H9 (cell line): ENCODE measurements around the gene PLXND1. TPM values are rescaled to one million over a fixed set of nuclear protein-coding genes. Genes with fewer than 3 reads are reported as not detected.

Experiments used
- DNase-seq: peaks from one replicate; pipeline ENCODE4 v3.0.0-alpha.2; 2017
- H2AFZ ChIP-seq: one replicate; pipeline ENCODE4 v1.6.1; 2013; ENCODE audit warnings: mild to moderate bottlenecking, low read length, control low read depth, moderate library complexity
- H2AK5ac ChIP-seq: 2 replicates; pipeline ENCODE4 v1.6.1; 2013; ENCODE audit warnings: low read length, control low read depth, mixed read lengths; ENCODE audit not compliant: insufficient read length
- H2BK120ac ChIP-seq: one replicate; pipeline ENCODE4 v1.6.1; 2013; ENCODE audit warnings: low read depth, mild to moderate bottlenecking, low read length, control low read depth, inconsistent platforms; ENCODE audit not compliant: poor library complexity, severe bottlenecking
- H2BK12ac ChIP-seq: 2 replicates; pipeline ENCODE4 v1.6.1; 2013; ENCODE audit warnings: low read length, control low read depth, mixed read lengths, low read depth; ENCODE audit not compliant: insufficient read length
- H2BK15ac ChIP-seq: 2 replicates; pipeline ENCODE4 v1.6.1; 2013; ENCODE audit warnings: low read depth, low read length, control low read depth
- H2BK20ac ChIP-seq: one replicate; pipeline ENCODE4 v1.6.1; 2013; ENCODE audit warnings: low read depth, mild to moderate bottlenecking, low read length, control low read depth, inconsistent platforms; ENCODE audit not compliant: poor library complexity, severe bottlenecking
- H2BK5ac ChIP-seq: 2 replicates; pipeline ENCODE4 v1.6.1; 2013; ENCODE audit warnings: low read length, control low read depth, mixed read lengths; ENCODE audit not compliant: insufficient read length
- H3K14ac ChIP-seq: 2 replicates; pipeline ENCODE4 v1.6.1; 2013; ENCODE audit warnings: low read length, control low read depth; ENCODE audit not compliant: insufficient read depth
- H3K18ac ChIP-seq: 2 replicates; pipeline ENCODE4 v1.6.1; 2013; ENCODE audit warnings: low read depth, mild to moderate bottlenecking, mixed read lengths, low read length, control low read depth; ENCODE audit not compliant: insufficient read length
- H3K23ac ChIP-seq: 2 replicates; pipeline ENCODE4 v1.6.1; 2013; ENCODE audit warnings: low read length, control low read depth, mixed read lengths, low read depth; ENCODE audit not compliant: insufficient read length
- H3K23me2 ChIP-seq: 2 replicates; pipeline ENCODE4 v1.6.1; 2013; ENCODE audit warnings: low read depth, mild to moderate bottlenecking, mixed read lengths, low read length, control low read depth; ENCODE audit not compliant: insufficient read length, poor library complexity, severe bottlenecking
- H3K27ac ChIP-seq: 2 replicates; pipeline ENCODE4 v1.5.1; 2013; ENCODE audit warnings: low read length, control low read depth, mixed read lengths, low read depth; ENCODE audit not compliant: insufficient read length
- H3K27me3 ChIP-seq: 2 replicates; pipeline ENCODE4 v1.6.1; 2013; ENCODE audit warnings: low read length, control low read depth, inconsistent platforms; ENCODE audit not compliant: insufficient read depth
- H3K4ac ChIP-seq: 2 replicates; pipeline ENCODE4 v1.6.1; 2013; ENCODE audit warnings: low read depth, mild to moderate bottlenecking, control low read depth, inconsistent platforms, low read length, moderate library complexity
- H3K4me1 ChIP-seq: 2 replicates; pipeline ENCODE4 v1.6.1; 2013; ENCODE audit warnings: low read length, control low read depth, inconsistent platforms; ENCODE audit not compliant: insufficient read depth
- H3K4me2 ChIP-seq: 2 replicates; pipeline ENCODE4 v1.6.1; 2013; ENCODE audit warnings: low read length, control low read depth, mixed read lengths; ENCODE audit not compliant: insufficient read length, insufficient read depth
- H3K56ac ChIP-seq: 2 replicates; pipeline ENCODE4 v1.6.1; 2013; ENCODE audit warnings: low read depth, mild to moderate bottlenecking, mixed read lengths, low read length, control low read depth; ENCODE audit not compliant: insufficient read length
- H3K79me1 ChIP-seq: 2 replicates; pipeline ENCODE4 v1.6.1; 2013; ENCODE audit warnings: low read depth, mild to moderate bottlenecking, moderate library complexity, low read length, control low read depth, inconsistent platforms; ENCODE audit not compliant: insufficient read depth, poor library complexity, severe bottlenecking
- H3K79me2 ChIP-seq: 2 replicates; pipeline ENCODE4 v1.6.1; 2013; ENCODE audit warnings: low read length, control low read depth, inconsistent platforms; ENCODE audit not compliant: insufficient read depth
- H3K9ac ChIP-seq: 2 replicates; pipeline ENCODE4 v1.6.1; 2013; ENCODE audit warnings: low read length, control low read depth, mixed read lengths; ENCODE audit not compliant: insufficient read length; ENCODE audit errors: extremely low read depth
- H3K9me3 ChIP-seq: one replicate; pipeline ENCODE4 v1.6.1; 2013; ENCODE audit warnings: low read depth, low read length, inconsistent platforms; ENCODE audit not compliant: control insufficient read depth
- H3T11ph ChIP-seq: one replicate; pipeline ENCODE4 v1.6.1; 2013; ENCODE audit warnings: mild to moderate bottlenecking, low read length, control low read depth, inconsistent platforms
- H4K20me1 ChIP-seq: one replicate; pipeline ENCODE4 v1.6.1; 2013; ENCODE audit not compliant: control insufficient read depth, insufficient read length, insufficient read depth
- H4K5ac ChIP-seq: 2 replicates; pipeline ENCODE4 v1.6.1; 2013; ENCODE audit warnings: low read depth, mild to moderate bottlenecking, mixed read lengths, low read length, control low read depth; ENCODE audit not compliant: insufficient read length
- H4K8ac ChIP-seq: replicated peaks from 2 replicates; pipeline ENCODE4 v1.6.1; 2013; ENCODE audit warnings: low read length, control low read depth, mixed read lengths, low read depth; ENCODE audit not compliant: insufficient read length
- H4K91ac ChIP-seq: 2 replicates; pipeline ENCODE4 v1.6.1; 2013; ENCODE audit warnings: low read depth, mild to moderate bottlenecking, moderate library complexity, mixed read lengths, low read length, control low read depth; ENCODE audit not compliant: insufficient read length
- H3K27ac Mint-ChIP-seq, 3 experiments: 2 replicates in 2 of 3; 3 replicates in 1 of 3; pipeline ENCODE4 v1.8.0; 2020 to 2021; ENCODE audit warnings: mixed read lengths in 3 of 3, mild to moderate bottlenecking in 1 of 3, moderate library complexity in 1 of 3
- H3K27me3 Mint-ChIP-seq: 2 replicates; pipeline ENCODE4 v1.8.0; 2021; ENCODE audit warnings: low read depth, mild to moderate bottlenecking, moderate library complexity, mixed read lengths
- H3K36me3 Mint-ChIP-seq, 3 experiments: 2 replicates in 2 of 3; 3 replicates in 1 of 3; pipeline ENCODE4 v1.8.0; 2020 to 2021; ENCODE audit warnings: low read depth in 3 of 3, mixed read lengths in 3 of 3; ENCODE audit not compliant: insufficient read depth in 1 of 3
- H3K4me1 Mint-ChIP-seq, 2 experiments: 2 replicates each; pipeline ENCODE4 v1.8.0; 2020; ENCODE audit warnings: mixed read lengths in 2 of 2
- H3K4me3 Mint-ChIP-seq, 2 experiments: 2 replicates in 1 of 2; 3 replicates in 1 of 2; pipeline ENCODE4 v1.8.0; 2020 to 2021; ENCODE audit warnings: mild to moderate bottlenecking in 2 of 2, mixed read lengths in 2 of 2, moderate library complexity in 1 of 2
- H3K9me3 Mint-ChIP-seq, 2 experiments: 2 replicates in 1 of 2; 3 replicates in 1 of 2; pipeline ENCODE4 v1.8.0; 2020; ENCODE audit warnings: mild to moderate bottlenecking in 2 of 2, mixed read lengths in 2 of 2, moderate library complexity in 1 of 2
- CTCF ChIP-seq: fragments of 200-600 bp; sonication (generic); conservative IDR thresholded peaks from 3 replicates; pipeline ENCODE4 v1.8.0; 2021; ENCODE audit warnings: antibody characterized with exemption, mild to moderate bottlenecking
- WGBS: extraction: QIAGEN DNeasy Blood & Tissue Kit; methylation state at CpG from one replicate; pipeline ENCODE4 v1.1.7; 2013; ENCODE audit warnings: missing lambda C conversion rate, low lambda C conversion rate, mixed read lengths; ENCODE audit not compliant: insufficient read length; ENCODE audit errors: extremely low coverage; 5-methylcytosine and 5-hydroxymethylcytosine counted together
- total RNA-seq: library from RNA; stranded (reverse); gene quantifications from 2 replicates; pipeline ENCODE4 v1.2.1, GENCODE V29; 2021

Gene PLXND1
- total RNA-seq, 1 experiment from 2014 or later: 50.9 TPM

GRCh38 chr3:129623447-129624118 is 17.1 kb upstream of the PLXND1 start:
- no peak for DNase-seq
- Histone ChIP-seq H4K91ac (no peak overlapping the region), H3K14ac (no peak overlapping the region; the same call in 1 of the 2 replicates), H2BK120ac (no peak overlapping the region), H2AFZ (no peak overlapping the region), H3K56ac (no peak overlapping the region), H3K4me1 (peaks cover 6% of the 10 kb centered on the region; the same call in 1 of the 2 replicates), H3K23ac (no peak overlapping the region), H3K4ac (no peak overlapping the region), H3K9ac (no peak overlapping the region), H3T11ph (no peak overlapping the region), H3K9me3 (no peaks in the 10 kb centered on the region), H2BK12ac (no peak overlapping the region), H3K27ac (no peak overlapping the region), H3K79me2 (no peaks in the 10 kb centered on the region), H4K20me1 (no peaks in the 10 kb centered on the region), H2AK5ac (no peak overlapping the region), H2BK20ac (no peak overlapping the region), H4K5ac (no peak overlapping the region), H3K18ac (no peak overlapping the region), H4K8ac (no peak overlapping the region), H2BK15ac (no peak overlapping the region), H2BK5ac (no peak overlapping the region), H3K27me3 (no peaks in the 10 kb centered on the region), H3K4me2 (no peak overlapping the region), H3K23me2 (peaks cover 8% of the 10 kb centered on the region), H3K79me1 (no peaks in the 10 kb centered on the region)
- no CpG with 5 or more reads among the region's 17 CpGs for WGBS
- no peaks in the 10 kb centered on the region for H3K9me3 Mint-ChIP-seq
- no peak overlapping the region for H3K4me3 Mint-ChIP-seq
- TF ChIP-seq CTCF: no peak
- H3K4me1 Mint-ChIP-seq: peaks cover 25 to 36% of the 10 kb centered on the region in 2 experiments
- H3K27me3 Mint-ChIP-seq: no peaks in the 10 kb centered on the region
- H3K27ac Mint-ChIP-seq: no peak overlapping the region
- H3K36me3 Mint-ChIP-seq: no peaks in the 10 kb centered on the region; a peak in 1 of 7 replicates
